GM06990 (cell line): ENCODE results near the gene DDAH1.

Experiments used
- DNase-seq: peaks from one replicate; pipeline ENCODE4 v3.0.0-alpha.2; 2011; ENCODE audit not compliant: insufficient read length; ENCODE audit errors: extremely low read depth
- H3K27me3 ChIP-seq: replicated peaks from 2 replicates; pipeline ENCODE4 v1.6.0; 2011; ENCODE audit warnings: low read length; ENCODE audit not compliant: control insufficient read depth, insufficient read depth
- H3K36me3 ChIP-seq: 2 replicates; pipeline ENCODE4 v1.5.1; 2011; ENCODE audit warnings: low read length; ENCODE audit not compliant: control insufficient read depth, insufficient read depth
- H3K4me3 ChIP-seq: replicated peaks from 2 replicates; pipeline ENCODE4 v1.5.1; 2011; ENCODE audit warnings: low read depth, mild to moderate bottlenecking, control low read depth, low read length
- TF ChIP-seq, protein P1 (sequence below): IDR thresholded peaks from 2 replicates; pipeline ENCODE4 v1.5.1; 2011; ENCODE audit warnings: low read length, control low read depth, mild to moderate bottlenecking, inconsistent platforms; ENCODE audit not compliant: insufficient read depth, poor library complexity, severe bottlenecking

DDAH1 gene

DNA sequence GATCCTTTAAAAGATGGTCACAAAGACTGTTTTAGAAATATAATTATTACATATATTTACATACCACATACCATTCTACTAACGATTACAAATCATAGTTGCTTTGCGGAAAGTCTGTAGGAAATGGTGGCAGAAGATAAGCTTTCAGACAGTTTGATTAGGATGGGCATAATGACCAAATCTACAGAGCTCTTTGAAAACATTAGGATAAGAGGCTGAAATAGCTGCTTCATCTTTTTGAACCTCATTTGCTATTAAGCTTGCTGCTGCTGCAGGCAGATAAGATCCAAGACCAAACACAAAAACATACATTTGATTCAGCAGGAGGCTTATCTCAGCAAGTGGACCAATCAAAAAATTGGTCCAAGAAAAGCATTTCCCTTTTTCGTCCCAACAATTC lies 47.1 kb downstream of the DDAH1 start:
- no peak for DNase-seq
- Histone ChIP-seq H3K4me3 (no peak overlapping the region), H3K36me3 (no peaks in the 10 kb centered on the region), H3K27me3 (no peaks in the 10 kb centered on the region)
- TF ChIP-seq, protein P1, sequence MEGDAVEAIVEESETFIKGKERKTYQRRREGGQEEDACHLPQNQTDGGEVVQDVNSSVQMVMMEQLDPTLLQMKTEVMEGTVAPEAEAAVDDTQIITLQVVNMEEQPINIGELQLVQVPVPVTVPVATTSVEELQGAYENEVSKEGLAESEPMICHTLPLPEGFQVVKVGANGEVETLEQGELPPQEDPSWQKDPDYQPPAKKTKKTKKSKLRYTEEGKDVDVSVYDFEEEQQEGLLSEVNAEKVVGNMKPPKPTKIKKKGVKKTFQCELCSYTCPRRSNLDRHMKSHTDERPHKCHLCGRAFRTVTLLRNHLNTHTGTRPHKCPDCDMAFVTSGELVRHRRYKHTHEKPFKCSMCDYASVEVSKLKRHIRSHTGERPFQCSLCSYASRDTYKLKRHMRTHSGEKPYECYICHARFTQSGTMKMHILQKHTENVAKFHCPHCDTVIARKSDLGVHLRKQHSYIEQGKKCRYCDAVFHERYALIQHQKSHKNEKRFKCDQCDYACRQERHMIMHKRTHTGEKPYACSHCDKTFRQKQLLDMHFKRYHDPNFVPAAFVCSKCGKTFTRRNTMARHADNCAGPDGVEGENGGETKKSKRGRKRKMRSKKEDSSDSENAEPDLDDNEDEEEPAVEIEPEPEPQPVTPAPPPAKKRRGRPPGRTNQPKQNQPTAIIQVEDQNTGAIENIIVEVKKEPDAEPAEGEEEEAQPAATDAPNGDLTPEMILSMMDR: no peak

DNA sequence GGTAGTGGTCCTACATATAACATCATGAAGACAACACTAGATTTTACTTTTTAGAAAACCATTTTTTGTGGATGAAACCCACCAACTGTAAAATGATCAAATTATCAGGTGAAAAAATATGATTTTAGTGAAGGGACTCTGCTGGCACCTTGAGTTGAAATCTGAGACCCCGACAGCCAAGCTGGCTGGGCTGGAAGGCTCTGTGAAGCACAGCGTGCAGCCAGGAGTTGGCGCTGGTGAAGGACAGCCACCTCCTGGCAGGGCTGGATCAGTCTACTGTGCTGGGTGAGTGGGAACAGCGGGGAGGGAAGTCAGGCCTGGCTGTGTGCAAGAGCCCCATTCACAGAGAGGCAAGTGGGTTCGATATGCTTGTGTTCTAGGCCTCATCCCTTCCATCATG lies 47.9 kb downstream of the DDAH1 start:
- TF ChIP-seq, protein P1: no peak
- Histone ChIP-seq H3K36me3 (no peaks in the 10 kb centered on the region), H3K27me3 (no peaks in the 10 kb centered on the region), H3K4me3 (no peak overlapping the region)
- no peak for DNase-seq

DNA sequence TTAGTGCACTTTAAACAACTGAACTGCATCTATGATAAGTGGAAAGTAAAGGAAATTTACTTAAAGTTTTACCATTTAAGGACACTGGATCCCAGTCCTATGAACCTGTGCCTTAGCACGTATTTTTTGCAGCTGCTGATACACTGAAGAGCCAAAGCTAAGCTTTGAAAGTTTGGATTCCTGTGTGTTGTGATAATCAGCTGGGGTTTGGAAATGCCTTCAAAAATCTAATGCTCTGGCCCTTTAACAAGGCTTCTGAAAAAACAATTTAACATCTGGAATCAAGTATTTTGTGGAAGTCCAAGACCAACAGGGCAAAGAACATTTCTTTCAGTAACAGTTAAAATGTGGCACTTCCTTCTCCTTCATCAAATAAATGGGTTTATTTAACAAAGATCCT lies 51.8 kb downstream of the DDAH1 start:
- Histone ChIP-seq H3K4me3 (no peak overlapping the region), H3K27me3 (no peaks in the 10 kb centered on the region), H3K36me3 (no peaks in the 10 kb centered on the region)
- TF ChIP-seq, protein P1: no peak
- DNase-seq: no peak

DNA sequence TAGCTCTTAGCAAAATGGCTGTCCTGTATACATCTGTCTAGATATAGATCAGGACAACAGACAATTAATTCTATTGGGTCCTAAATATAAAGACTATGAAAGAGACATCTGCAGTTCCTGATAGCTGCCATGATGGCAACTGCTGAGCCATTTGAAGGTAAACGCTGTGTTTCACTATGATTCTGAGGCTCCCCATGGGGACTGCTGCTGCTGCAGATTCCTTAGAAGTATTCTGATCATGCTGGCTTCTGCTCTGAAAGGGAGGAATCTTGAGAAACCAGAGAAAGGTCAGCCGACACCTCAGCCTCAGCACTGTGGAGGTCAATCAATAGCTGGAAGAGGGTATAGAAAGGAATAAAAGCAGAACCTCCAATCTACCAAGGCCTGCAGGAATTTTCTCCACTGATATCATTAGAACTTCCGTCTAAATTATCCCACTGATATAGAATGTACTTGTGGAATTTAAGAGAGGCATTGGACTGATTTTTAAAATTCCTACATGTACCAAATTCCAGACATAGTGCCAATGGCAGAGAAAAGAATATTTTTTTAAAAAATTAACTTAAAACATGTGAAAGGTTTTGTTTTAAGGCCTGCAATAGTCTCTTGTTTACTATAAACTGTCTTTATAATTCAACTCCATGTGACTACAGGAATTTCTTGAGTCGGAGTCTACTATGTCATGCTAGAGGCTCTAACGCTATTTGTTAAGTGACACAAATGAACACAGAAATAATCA lies 53.2 kb downstream of the DDAH1 start:
- no peaks in the 10 kb centered on the region for H3K36me3 ChIP-seq
- TF ChIP-seq, protein P1: no peak
- no peak overlapping the region for H3K4me3 ChIP-seq
- DNase-seq: no peak
- H3K27me3 ChIP-seq: no peaks in the 10 kb centered on the region

DNA sequence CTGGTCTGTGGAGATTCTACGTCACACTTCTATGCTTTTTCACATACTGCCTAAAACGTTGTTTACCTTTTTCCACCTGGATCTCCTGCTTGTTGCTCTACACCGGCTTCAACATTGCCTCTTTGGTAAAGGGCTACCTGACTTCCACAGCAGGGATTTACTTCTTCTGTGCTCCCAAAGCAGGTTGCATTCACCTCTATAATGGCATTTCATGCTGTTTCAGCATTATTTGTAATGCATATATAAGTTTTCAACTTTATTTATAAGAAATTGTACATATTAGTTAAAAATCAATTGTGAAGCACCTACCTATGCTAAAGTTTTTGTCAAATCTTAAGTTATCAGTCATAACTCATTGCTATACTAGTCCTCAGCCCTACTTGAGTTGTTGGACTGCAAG lies 55.4 kb downstream of the DDAH1 start:
- no peak for DNase-seq
- TF ChIP-seq, protein P1: no peak
- H3K27me3 ChIP-seq: no peaks in the 10 kb centered on the region
- H3K4me3 ChIP-seq: no peak overlapping the region
- no peaks in the 10 kb centered on the region for H3K36me3 ChIP-seq
